Activated CD8-positive, alpha-beta memory T cell treated with anti-CD3 and anti-CD28 coated beads, Interleukin-2, amount 10 ng/mL, durations not matched to agents 7 days and 5 days (primary cell): ENCODE measurements around the gene ZNF677. TPM values are rescaled to one million over a fixed set of nuclear protein-coding genes. Genes with fewer than 3 reads are reported as not detected.
"Not testable (repeated sequence)": the region's sequence is repeated elsewhere in the genome, so short reads cannot be mapped to it uniquely, and the experiment has no call there.

Source experiments
- ATAC-seq: fragments of 150-1000 bp; cut with Tn5 transposase; one replicate; pipeline ENCODE4 v1.10.0; 2021; ENCODE audit warnings: moderate library complexity
- CTCF ChIA-PET: fragments of 350-600 bp; sonication (Branson Sonifier 250); formaldehyde crosslinking; loops from one replicate; lab custom pipeline; 2021; ENCODE audit warnings: antibody characterized with exemption; lab: Charles Lee
- DNase-seq: peaks from one replicate; pipeline ENCODE4 v3.0.0-alpha.2; 2020
- H3K27ac Mint-ChIP-seq: one replicate; pipeline ENCODE4 v1.8.0; 2021; ENCODE audit warnings: mild to moderate bottlenecking, mixed read lengths
- H3K27me3 Mint-ChIP-seq: one replicate; pipeline ENCODE4 v1.8.0; 2021; ENCODE audit warnings: mixed read lengths
- H3K36me3 Mint-ChIP-seq: one replicate; pipeline ENCODE4 v1.8.0; 2021; ENCODE audit warnings: mild to moderate bottlenecking, mixed read lengths
- H3K4me1 Mint-ChIP-seq: one replicate; pipeline ENCODE4 v1.8.0; 2021; ENCODE audit warnings: mixed read lengths
- H3K4me3 Mint-ChIP-seq: one replicate; pipeline ENCODE4 v1.8.0; 2021; ENCODE audit warnings: mild to moderate bottlenecking, moderate library complexity, mixed read lengths
- H3K9me3 Mint-ChIP-seq: one replicate; pipeline ENCODE4 v1.8.0; 2022; ENCODE audit warnings: low read depth, mixed read lengths
- total RNA-seq, 2 experiments: library from RNA; stranded (reverse); gene quantifications; one replicate each; pipeline ENCODE4 v1.2.3, GENCODE V29; 2021

Gene ZNF677
- 1 to 10 TPM; 4.5 to 6.1 TPM for total RNA-seq

GRCh38 chr19:53254411-53255341, at the start of gene ZNF677:
Gene ZNF677, minus strand, starts transcription at chr19:53254873. Its CDS starts 3,323 bp downstream, at chr19:53251550.
- CTCF ChIA-PET: no interaction called here

GRCh38 chr19:53301341-53301740, 46.7 kb upstream of the ZNF677 start:
- H3K4me1 Mint-ChIP-seq, CTCF ChIA-PET, ATAC-seq, DNase-seq, H3K9me3 Mint-ChIP-seq, H3K27me3 Mint-ChIP-seq, H3K36me3 Mint-ChIP-seq, H3K4me3 Mint-ChIP-seq, H3K27ac Mint-ChIP-seq: not testable (repeated sequence)

More at GRCh38 chr19:53254411-53255341, at the start of gene ZNF677:
- Mint-ChIP-seq H3K4me3 (peak within 1 kb of the TSS; percentile 81), H3K27me3 (no peaks in the 10 kb centered on the region), H3K9me3 (peaks cover 30% of the 10 kb centered on the region), H3K4me1 (peaks cover 11% of the 10 kb centered on the region), H3K36me3 (peaks cover 37% of the 10 kb centered on the region), H3K27ac (peak within 1 kb of the TSS; percentile 61)
- ATAC-seq: peak; percentile 100
- peak; percentile 91 for DNase-seq

GRCh38 chr19:53294786-53295441, 40.2 kb upstream of the ZNF677 start:
- peaks cover 20% of the 10 kb centered on the region for H3K9me3 Mint-ChIP-seq
- ATAC-seq (no peak), DNase-seq (no peak)
- H3K27ac Mint-ChIP-seq: no peak overlapping the region
- CTCF ChIA-PET: no interaction called here
- no peaks in the 10 kb centered on the region for H3K4me1 Mint-ChIP-seq
- H3K27me3 Mint-ChIP-seq: no peaks in the 10 kb centered on the region
- peaks cover 8% of the 10 kb centered on the region for H3K36me3 Mint-ChIP-seq
- no peak overlapping the region for H3K4me3 Mint-ChIP-seq

GRCh38 chr19:53290758-53291549, 36.3 kb upstream of the ZNF677 start:
- Mint-ChIP-seq H3K4me3 (no peak overlapping the region), H3K27me3 (no peaks in the 10 kb centered on the region), H3K9me3 (peaks cover 22% of the 10 kb centered on the region), H3K27ac (no peak overlapping the region), H3K4me1 (no peaks in the 10 kb centered on the region), H3K36me3 (peaks cover 8% of the 10 kb centered on the region)
- CTCF ChIA-PET: no interaction called here
- DNase-seq (no peak), ATAC-seq (no peak)

- CTCF ChIA-PET: no interaction called here
- Mint-ChIP-seq H3K27me3 (no peaks in the 10 kb centered on the region), H3K4me1 (no peaks in the 10 kb centered on the region), H3K36me3 (no peaks in the 10 kb centered on the region), H3K4me3 (no peak overlapping the region), H3K27ac (no peak overlapping the region), H3K9me3 (peaks cover 8% of the 10 kb centered on the region)
- ATAC-seq: no peak
- DNase-seq: no peak
These were observed 30.4 kb upstream of the ZNF677 start for GRCh38 chr19:53285087-53285486.

GRCh38 chr19:53281947-53282346, 27.3 kb upstream of the ZNF677 start:
- CTCF ChIA-PET: interaction anchor here (0.6 kb wide), 1 partner anchor 289 kb away, joined by 5 read pairs; no protein-coding TSS in a partner anchor
- not testable (repeated sequence) for DNase-seq, H3K36me3 Mint-ChIP-seq, ATAC-seq, H3K4me3 Mint-ChIP-seq, H3K27me3 Mint-ChIP-seq, H3K4me1 Mint-ChIP-seq, H3K27ac Mint-ChIP-seq
- H3K9me3 Mint-ChIP-seq: peaks cover 15% of the 10 kb centered on the region

GRCh38 chr19:53275480-53275879, 20.8 kb upstream of the ZNF677 start:
- no peak for DNase-seq
- H3K4me1 Mint-ChIP-seq: no peaks in the 10 kb centered on the region
- no peak overlapping the region for H3K4me3 Mint-ChIP-seq
- peaks cover 33% of the 10 kb centered on the region for H3K9me3 Mint-ChIP-seq
- CTCF ChIA-PET: no interaction called here
- H3K27ac Mint-ChIP-seq: no peak overlapping the region
- no peaks in the 10 kb centered on the region for H3K27me3 Mint-ChIP-seq
- H3K36me3 Mint-ChIP-seq: no peaks in the 10 kb centered on the region
- no peak for ATAC-seq

GRCh38 chr19:53272044-53272443, 17.4 kb upstream of the ZNF677 start:
- Mint-ChIP-seq H3K36me3 (no peaks in the 10 kb centered on the region), H3K4me3 (no peak overlapping the region), H3K4me1 (no peaks in the 10 kb centered on the region), H3K27me3 (no peaks in the 10 kb centered on the region), H3K9me3 (peaks cover 32% of the 10 kb centered on the region), H3K27ac (no peak overlapping the region)
- ATAC-seq: no peak
- DNase-seq: no peak
- CTCF ChIA-PET: no interaction called here

- H3K27ac Mint-ChIP-seq, ATAC-seq, H3K4me3 Mint-ChIP-seq, H3K4me1 Mint-ChIP-seq, CTCF ChIA-PET, H3K36me3 Mint-ChIP-seq, DNase-seq, H3K27me3 Mint-ChIP-seq: not testable (repeated sequence)
- peaks cover 37% of the 10 kb centered on the region for H3K9me3 Mint-ChIP-seq
These were observed 15.2 kb upstream of the ZNF677 start for GRCh38 chr19:53269861-53270260.

GRCh38 chr19:53267623-53268022, 12.9 kb upstream of the ZNF677 start, which contains the start of gene VN1R4:
Gene VN1R4, minus strand, starts transcription at chr19:53267723. Its CDS starts 58 bp downstream, at chr19:53267665.
- H3K27ac Mint-ChIP-seq, ATAC-seq, CTCF ChIA-PET, H3K4me1 Mint-ChIP-seq, H3K27me3 Mint-ChIP-seq, H3K36me3 Mint-ChIP-seq, DNase-seq, H3K4me3 Mint-ChIP-seq: not testable (repeated sequence)
- H3K9me3 Mint-ChIP-seq: peaks cover 31% of the 10 kb centered on the region

- Mint-ChIP-seq H3K36me3 (peaks cover 16% of the 10 kb centered on the region), H3K9me3 (peaks cover 24% of the 10 kb centered on the region), H3K4me1 (peaks cover 11% of the 10 kb centered on the region)
- H3K27me3 Mint-ChIP-seq, H3K27ac Mint-ChIP-seq, ATAC-seq, DNase-seq, CTCF ChIA-PET, H3K4me3 Mint-ChIP-seq: not testable (repeated sequence)
These were observed 3.2 kb upstream of the ZNF677 start, which contains the start of gene VN1R2 for GRCh38 chr19:53257715-53258342. Gene VN1R2, plus strand, starts transcription at chr19:53258292. Its CDS starts 84 bp downstream, at chr19:53258376.

GRCh38 chr19:53246498-53246897, 8.2 kb downstream of the ZNF677 start:
- CTCF ChIA-PET: no interaction called here
- no peak for ATAC-seq
- H3K4me3 Mint-ChIP-seq: no peak overlapping the region
- H3K36me3 Mint-ChIP-seq: peaks cover 42% of the 10 kb centered on the region
- no peak for DNase-seq
- no peaks in the 10 kb centered on the region for H3K4me1 Mint-ChIP-seq
- no peak overlapping the region for H3K27ac Mint-ChIP-seq
- peaks cover 46% of the 10 kb centered on the region for H3K9me3 Mint-ChIP-seq
- H3K27me3 Mint-ChIP-seq: no peaks in the 10 kb centered on the region
